ENCODE measurements around the gene TOX3. TPM values are rescaled to one million over a fixed set of nuclear protein-coding genes. Genes with fewer than 3 reads are reported as not detected.

Gene TOX3
- total RNA-seq, 1 experiment from 2014 or later = not detected

DNA sequence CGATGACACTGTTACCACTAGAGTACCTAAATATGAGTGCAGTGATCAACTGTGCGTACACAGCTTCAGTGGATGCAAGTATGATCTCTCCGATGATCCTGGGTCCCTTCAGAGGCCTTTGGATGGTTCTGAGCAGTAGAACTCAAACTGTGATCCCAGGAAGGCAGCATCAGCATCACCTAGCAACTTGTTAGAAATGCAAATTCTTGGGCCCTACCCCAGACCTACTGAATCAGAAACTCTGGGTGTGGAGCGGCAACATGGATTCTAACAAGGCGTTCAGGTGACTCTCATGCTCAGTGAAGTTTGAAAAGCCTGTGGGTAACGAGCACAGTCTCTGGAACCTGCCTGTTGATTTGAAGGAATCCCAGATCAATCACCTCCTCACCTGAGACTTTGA lies 25.4 kb downstream of the TOX3 start:
- no peaks in the 10 kb centered on the region for H3K27me3 Mint-ChIP-seq (ENCODE audit: insufficient read depth, unreplicated experiment)

DNA sequence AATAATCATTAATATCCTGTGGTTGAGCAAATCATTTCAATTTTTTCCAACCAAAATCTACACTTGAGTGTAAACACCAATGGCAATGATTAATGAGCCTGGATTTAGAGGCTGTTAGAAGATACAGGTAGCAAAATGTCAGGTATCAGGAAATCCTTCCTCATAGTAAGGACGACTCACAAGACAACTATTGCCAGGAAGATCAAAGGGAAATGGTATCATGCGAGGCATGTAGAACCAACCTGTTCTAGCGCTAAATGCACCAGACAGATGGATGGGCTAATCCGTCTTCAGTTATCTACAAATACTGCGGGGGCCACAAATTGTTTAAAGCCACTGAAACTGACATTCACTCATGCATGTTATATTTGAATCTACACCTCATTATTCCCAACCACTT lies 28.1 kb downstream of the TOX3 start:
- Mint-ChIP-seq H3K36me3 (ENCODE audit: insufficient read depth, unreplicated experiment) (no peaks in the 10 kb centered on the region), H3K27me3 (ENCODE audit: insufficient read depth, unreplicated experiment) (no peaks in the 10 kb centered on the region), H3K4me3 (ENCODE audit: unreplicated experiment) (no peak overlapping the region), H3K4me1 (ENCODE audit: insufficient read depth, unreplicated experiment) (no peaks in the 10 kb centered on the region), H3K9me3 (ENCODE audit: unreplicated experiment) (peaks cover 15% of the 10 kb centered on the region), H3K27ac (ENCODE audit: low read depth, unreplicated experiment) (no peak overlapping the region)
- no peak for DNase-seq (ENCODE audit: unreplicated experiment)
- POLR2A ChIA-PET = no interaction called here
- TF ChIP-seq, protein P1, sequence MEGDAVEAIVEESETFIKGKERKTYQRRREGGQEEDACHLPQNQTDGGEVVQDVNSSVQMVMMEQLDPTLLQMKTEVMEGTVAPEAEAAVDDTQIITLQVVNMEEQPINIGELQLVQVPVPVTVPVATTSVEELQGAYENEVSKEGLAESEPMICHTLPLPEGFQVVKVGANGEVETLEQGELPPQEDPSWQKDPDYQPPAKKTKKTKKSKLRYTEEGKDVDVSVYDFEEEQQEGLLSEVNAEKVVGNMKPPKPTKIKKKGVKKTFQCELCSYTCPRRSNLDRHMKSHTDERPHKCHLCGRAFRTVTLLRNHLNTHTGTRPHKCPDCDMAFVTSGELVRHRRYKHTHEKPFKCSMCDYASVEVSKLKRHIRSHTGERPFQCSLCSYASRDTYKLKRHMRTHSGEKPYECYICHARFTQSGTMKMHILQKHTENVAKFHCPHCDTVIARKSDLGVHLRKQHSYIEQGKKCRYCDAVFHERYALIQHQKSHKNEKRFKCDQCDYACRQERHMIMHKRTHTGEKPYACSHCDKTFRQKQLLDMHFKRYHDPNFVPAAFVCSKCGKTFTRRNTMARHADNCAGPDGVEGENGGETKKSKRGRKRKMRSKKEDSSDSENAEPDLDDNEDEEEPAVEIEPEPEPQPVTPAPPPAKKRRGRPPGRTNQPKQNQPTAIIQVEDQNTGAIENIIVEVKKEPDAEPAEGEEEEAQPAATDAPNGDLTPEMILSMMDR (IDR thresholded peaks at IDR 0.05; ENCODE audit: unreplicated experiment) = no peak
- intact Hi-C loops (cut with micrococcal nuclease) = no loop called here
- no TSS peak for BruUV-seq (replicated peaks)
- CTCF ChIA-PET = no interaction called here

More for the DNA sequence above, 25.4 kb downstream of the TOX3 start:
- H3K27ac Mint-ChIP-seq (ENCODE audit: low read depth, unreplicated experiment) = no peak overlapping the region
- TF ChIP-seq, protein P1 (IDR thresholded peaks at IDR 0.05; ENCODE audit: unreplicated experiment) = no peak
- CTCF ChIA-PET = no interaction called here
- no peaks in the 10 kb centered on the region for H3K36me3 Mint-ChIP-seq (ENCODE audit: insufficient read depth, unreplicated experiment)
- H3K4me1 Mint-ChIP-seq (ENCODE audit: insufficient read depth, unreplicated experiment) = no peaks in the 10 kb centered on the region
- POLR2A ChIA-PET = no interaction called here
- no peak overlapping the region for H3K4me3 Mint-ChIP-seq (ENCODE audit: unreplicated experiment)
- intact Hi-C loops (cut with micrococcal nuclease) = no loop called here
- H3K9me3 Mint-ChIP-seq (ENCODE audit: unreplicated experiment) = peaks cover 15% of the 10 kb centered on the region
- DNase-seq (ENCODE audit: unreplicated experiment) = no peak
- no TSS peak for BruUV-seq (replicated peaks)

DNA sequence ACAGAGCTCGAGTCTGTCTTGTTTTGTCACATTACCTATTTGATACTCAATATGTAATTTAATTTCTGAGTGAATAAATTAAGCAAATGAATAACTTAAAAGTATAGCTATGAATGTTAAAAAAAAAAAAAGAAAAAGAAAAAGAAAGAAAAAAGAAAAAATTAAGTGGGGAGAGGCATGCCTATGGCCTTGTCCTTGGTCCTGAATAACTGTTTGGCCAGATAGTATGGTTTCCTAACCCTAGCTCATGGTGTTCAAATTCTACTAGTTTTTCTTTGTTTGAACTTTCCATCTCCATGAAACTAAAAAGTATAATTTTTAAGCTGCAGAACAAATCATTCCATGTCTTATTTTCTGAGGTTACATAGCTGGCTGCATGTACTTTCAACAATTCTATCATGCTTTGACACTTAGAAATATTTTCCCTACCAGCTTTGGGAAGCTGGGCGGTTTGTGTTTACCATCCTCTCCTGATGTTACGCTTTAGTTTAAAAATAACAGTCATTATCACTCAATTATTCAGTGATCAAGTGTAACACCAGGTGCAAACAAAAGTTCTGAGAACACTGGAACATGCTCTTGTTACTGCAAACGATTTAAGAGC lies 31.8 kb downstream of the TOX3 start:
- Mint-ChIP-seq H3K4me3 (ENCODE audit: unreplicated experiment) (no peak overlapping the region), H3K27me3 (ENCODE audit: insufficient read depth, unreplicated experiment) (no peaks in the 10 kb centered on the region), H3K36me3 (ENCODE audit: insufficient read depth, unreplicated experiment) (no peaks in the 10 kb centered on the region), H3K9me3 (ENCODE audit: unreplicated experiment) (peaks cover 18% of the 10 kb centered on the region), H3K4me1 (ENCODE audit: insufficient read depth, unreplicated experiment) (no peaks in the 10 kb centered on the region), H3K27ac (ENCODE audit: low read depth, unreplicated experiment) (no peak overlapping the region)
- BruUV-seq (replicated peaks) = no TSS peak
- CTCF ChIA-PET = interaction anchor here (0.9 kb wide), 1 partner anchor 18 kb away, joined by 3 read pairs; no protein-coding TSS in a partner anchor
- TF ChIP-seq, protein P1 (IDR thresholded peaks at IDR 0.05; ENCODE audit: unreplicated experiment) = no peak
- peak; percentile 1 for DNase-seq (ENCODE audit: unreplicated experiment)
- intact Hi-C loops (cut with micrococcal nuclease) = no loop called here
- POLR2A ChIA-PET = no interaction called here

DNA sequence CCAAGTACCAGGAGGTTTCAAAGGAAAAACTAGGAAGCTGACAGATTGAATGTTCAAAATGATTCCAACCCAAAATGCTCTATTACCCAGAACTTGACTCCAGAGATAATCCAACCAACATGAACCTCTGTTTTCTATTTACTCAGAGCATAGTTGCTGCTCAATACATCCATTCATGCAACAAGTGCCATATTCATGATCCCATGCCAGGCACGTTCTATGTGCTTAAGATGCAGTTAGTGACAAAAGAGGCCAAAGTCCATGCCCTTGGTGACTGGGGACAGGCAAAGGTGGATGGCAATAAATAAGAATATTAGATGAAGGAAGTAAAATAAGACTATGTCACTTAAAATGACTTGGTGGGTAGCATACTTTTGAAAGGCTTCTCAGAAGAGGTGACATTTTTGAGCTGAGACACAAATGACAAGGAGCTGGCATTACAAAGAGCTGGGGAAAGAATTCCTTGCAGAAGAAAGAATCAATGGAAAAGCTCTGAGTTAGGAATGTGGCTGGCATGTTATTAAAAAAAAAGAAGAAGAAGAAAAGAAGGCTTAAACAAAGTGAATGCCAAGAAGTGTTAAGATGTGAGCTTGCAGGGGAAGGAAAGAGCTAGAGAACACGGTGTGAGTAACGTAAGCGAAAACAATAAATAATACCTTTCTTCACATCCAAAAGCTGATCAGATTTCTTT lies 34.5 kb downstream of the TOX3 start:
- no peak for DNase-seq (ENCODE audit: unreplicated experiment)
- no TSS peak for BruUV-seq (replicated peaks)
- TF ChIP-seq, protein P1 (IDR thresholded peaks at IDR 0.05; ENCODE audit: unreplicated experiment) = no peak
- ChIA-PET CTCF (no interaction called here), POLR2A (no interaction called here)
- intact Hi-C loops (cut with micrococcal nuclease) = no loop called here
- H3K27ac Mint-ChIP-seq (ENCODE audit: low read depth, unreplicated experiment) = no peak overlapping the region
- H3K4me3 Mint-ChIP-seq (ENCODE audit: unreplicated experiment) = no peak overlapping the region
- H3K36me3 Mint-ChIP-seq (ENCODE audit: insufficient read depth, unreplicated experiment) = no peaks in the 10 kb centered on the region
- no peaks in the 10 kb centered on the region for H3K27me3 Mint-ChIP-seq (ENCODE audit: insufficient read depth, unreplicated experiment)
- H3K4me1 Mint-ChIP-seq (ENCODE audit: insufficient read depth, unreplicated experiment) = no peaks in the 10 kb centered on the region
- H3K9me3 Mint-ChIP-seq (ENCODE audit: unreplicated experiment) = peaks cover 18% of the 10 kb centered on the region

All from MCF 10A (cell line).